HG03520 (cell line): ENCODE data around the gene DNAAF6.
A peak's percentile ranks its signal among the peaks of the same experiment; 100 is the strongest.
"Not testable (repeated sequence)": the region's sequence is repeated elsewhere in the genome, so short reads cannot be mapped to it uniquely, and the experiment has no call there.

Source experiments
- ATAC-seq: cut with Tn5 transposase; IDR thresholded peaks from one replicate; pipeline ENCODE4 v1.9.1; 2021; ENCODE audit warnings: mild to moderate bottlenecking, moderate library complexity; ENCODE audit not compliant: unreplicated experiment

Gene DNAAF6

DNA sequence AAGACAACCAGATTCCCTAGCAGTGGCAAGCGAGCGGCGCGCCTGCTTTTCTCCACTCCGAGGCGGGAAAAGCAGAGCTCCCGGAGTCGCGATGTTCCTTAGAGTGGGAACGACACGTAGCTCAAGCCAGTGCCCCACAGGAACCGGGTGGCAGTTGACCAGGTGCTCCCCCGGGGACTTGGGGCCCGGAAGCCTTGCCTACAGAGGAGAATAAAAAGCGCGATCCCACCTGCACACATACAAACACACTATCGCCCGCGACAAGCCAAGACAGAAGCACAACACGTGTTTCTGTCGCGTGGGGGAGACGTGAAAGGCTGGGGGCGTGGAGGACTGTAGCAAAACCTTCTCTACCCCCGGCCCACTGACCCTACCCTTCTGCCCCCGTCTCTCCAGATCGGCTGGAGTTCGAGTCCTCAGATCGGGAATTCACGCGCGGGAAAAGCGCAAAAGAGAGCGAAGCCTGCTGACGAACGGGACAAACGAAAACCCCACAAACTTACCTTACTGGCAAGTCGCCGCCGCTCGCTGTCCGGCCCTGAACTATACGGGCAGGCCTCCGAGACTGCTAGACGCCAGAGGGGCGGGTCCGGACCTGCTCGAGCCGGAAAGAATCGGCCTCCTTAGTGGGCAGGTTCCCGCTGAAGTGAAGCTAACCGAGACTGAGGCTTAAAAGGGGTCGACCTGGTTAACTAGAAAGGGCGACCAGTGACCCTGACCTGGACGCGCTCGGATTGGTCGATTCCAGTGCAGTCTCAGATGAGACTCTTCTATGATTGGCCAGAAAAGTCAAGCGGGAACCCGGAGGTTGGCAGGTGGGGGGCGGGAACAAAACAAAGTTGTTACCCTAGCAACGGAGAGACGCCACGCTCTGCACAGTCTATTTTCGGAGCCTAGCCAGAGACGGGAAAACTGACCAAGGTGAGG is at the start of gene DNAAF6, which contains the start of gene NUP62CL:
DNAAF6 (plus strand) TSS at position 842 of the 927 bp plus-strand sequence. CDS start 6,265 bp downstream, outside the sequence.
NUP62CL (minus strand) TSS at position 664 of the 927 bp plus-strand sequence. CDS start 31,287 bp downstream, outside the sequence.
- ATAC-seq, result peak; percentile 91

DNA sequence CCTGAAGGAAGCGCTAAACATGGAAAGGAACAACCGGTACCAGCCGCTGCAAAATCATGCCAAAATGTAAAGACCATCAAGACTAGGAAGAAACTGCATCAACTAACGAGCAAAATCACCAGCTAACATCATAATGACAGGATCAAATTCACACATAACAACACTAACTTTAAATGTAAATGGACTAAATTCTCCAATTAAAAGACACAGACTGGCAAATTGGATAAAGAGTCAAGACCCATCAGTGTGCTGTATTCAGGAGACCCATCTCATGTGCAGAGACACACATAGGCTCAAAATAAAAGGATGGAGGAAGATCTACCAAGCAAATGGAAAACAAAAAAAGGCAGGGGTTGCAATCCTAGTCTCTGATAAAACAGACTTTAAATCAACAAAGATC is 48.8 kb upstream of the DNAAF6 start:
- not testable (repeated sequence) for ATAC-seq

DNA sequence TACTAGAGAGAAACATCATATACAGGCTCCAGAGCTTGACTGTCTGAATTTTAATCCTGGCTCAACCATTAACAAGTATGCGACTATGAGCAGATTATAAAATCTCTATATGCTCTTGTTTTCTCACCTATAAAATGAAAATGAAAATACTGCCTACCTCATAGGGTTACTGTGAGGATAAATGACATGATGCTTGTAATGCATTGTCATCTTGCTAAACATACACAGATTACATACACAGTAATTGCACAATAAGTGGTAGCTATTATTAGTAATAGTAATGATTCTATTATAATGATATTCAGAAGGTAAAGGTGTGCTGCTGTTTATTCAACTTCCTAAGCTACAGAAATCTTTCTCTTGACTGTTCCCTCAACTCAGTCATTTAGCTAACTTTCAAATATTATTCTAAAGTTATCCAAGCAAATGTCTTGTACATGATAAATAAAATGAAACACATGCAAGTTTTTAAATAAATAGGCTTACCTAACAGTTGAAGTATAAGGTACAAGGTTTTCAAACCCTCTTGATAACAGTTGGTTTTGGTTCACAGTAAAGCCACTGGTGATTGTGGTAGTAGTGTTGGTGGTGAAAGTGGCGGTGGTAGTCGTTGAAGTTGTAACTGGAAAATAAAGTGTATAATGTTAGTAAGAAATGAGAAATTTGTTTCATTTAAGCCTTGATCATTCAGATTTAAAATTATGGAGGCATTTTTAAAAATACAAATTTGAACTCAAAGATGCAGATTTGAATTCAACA is 39.1 kb upstream of the DNAAF6 start:
- no peak for ATAC-seq

DNA sequence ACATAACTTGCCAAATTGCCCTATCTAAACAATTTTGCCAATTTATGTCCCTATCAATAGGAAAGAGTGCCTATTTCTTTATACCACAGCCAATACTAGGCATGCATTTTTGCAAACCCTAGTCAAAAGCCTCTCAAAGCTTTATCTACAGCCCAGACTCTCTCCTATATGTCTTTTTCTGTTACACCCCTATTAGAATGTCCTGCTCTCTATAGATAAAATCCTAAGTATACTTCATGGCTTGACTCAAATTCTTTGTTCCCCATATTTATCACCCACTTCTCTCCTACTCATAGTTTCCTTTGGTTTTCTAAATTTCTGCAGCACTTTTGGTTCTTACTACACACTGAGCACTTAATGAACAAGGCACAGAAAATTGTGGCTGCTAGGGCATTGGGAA is 38.2 kb upstream of the DNAAF6 start:
- no peak for ATAC-seq

DNA sequence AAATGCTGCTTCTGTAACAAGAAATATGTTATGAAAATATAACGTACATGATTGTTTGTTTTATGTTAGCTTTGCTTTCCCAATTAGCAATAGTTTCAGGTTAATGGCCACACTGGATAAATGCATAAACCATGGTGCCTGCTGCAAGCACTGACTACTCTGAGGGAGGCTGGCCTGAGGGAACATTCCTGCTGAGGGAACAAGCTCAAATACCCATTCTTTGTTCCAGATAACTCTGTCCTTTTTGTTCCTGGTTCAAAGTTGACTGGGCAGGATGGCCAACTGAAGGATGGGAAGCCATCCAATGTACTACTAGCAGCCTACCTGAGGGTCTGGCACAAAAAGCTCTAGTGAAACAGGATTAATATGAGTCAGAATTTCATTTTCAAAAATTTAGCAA is 37.7 kb upstream of the DNAAF6 start:
- ATAC-seq, result no peak

DNA sequence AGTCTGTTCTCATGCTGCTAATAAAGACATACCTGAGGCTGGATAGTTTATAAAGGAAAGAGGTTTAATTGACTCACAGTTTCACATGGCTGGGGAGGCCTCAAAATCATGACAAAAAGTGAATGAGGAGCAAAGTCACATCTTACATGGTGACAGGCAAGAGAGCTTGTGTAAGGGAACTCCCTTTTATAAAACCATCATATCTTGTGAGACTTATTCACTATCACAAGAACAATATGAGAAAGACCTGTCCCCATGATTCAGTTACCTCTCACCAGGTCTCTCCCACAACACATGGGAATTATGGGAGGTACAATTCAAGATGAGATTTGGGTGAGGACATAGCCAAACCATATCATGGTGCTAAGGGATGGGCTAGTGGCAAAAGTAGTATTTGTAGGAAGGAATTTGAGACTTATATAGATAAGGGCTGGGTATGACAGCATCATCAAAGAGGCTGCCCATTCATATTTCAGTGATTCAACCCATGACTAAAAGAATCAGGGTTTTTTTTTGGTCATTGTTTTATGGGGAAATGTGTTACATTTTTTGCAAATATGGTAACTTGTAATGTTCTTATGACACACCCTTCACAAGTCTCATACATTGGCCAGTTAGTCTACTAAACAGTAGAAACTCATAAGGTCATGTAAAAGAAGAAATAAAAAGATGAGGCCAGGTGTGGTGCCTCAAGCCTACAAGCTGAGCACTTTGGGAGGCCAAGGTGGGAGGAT is 34.9 kb upstream of the DNAAF6 start:
- no peak for ATAC-seq

DNA sequence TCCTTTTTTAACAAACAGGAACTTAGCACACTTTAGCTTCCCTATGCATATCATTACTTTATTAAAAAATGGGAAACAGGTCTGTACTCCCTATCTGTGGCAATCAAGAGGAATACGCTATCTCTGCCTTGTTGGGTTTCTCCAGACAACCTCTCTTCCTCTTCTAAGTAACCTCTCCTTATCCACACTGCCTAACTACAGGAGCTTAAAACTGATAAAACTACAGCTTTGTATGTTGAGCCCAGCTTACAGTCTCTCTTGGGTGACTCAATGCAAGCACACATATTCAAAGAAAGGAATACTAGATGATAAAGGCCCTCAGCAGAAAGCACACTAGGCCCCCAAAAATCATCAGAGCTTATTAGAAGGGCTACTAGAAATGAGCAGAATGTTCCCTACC is 9.1 kb upstream of the DNAAF6 start:
- no peak for ATAC-seq

DNA sequence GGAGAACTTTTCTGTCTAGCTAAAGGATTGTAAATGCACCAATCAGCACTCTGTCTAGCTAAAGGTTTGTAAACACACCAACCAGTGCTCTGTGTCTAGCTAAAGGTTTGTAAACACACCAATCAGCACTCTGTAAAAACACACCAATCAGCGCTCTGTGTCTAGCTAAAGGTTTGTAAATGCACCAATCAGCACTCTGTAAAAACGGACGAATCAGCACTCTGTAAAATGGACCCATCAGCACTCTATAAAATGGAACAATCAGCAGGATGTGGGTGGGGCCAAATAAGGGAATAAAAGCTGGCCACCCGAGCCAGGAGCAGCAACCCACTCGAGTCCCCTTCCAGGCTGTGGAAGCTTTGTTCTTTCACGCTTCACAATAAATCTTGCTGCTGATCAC is 8.3 kb upstream of the DNAAF6 start:
- not testable (repeated sequence) for ATAC-seq

DNA sequence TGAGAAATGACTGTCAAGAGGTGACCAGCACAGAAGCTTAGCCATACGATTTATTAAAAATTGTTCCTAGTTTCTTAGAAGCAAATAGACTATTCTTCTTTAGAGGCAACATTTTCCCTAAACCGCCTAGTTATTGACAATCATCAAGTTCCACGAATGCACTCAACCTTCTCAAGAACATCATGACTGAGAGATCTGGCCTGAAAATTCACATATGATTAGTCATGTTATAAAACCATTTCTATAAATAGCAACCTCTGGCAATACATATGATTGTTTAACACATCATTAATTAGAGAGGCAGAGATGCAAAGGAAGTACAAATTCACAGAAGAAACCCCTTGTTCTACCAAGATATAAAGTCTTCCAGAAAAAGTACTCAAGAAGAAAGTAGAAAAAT is 6.9 kb upstream of the DNAAF6 start:
- no peak for ATAC-seq

DNA sequence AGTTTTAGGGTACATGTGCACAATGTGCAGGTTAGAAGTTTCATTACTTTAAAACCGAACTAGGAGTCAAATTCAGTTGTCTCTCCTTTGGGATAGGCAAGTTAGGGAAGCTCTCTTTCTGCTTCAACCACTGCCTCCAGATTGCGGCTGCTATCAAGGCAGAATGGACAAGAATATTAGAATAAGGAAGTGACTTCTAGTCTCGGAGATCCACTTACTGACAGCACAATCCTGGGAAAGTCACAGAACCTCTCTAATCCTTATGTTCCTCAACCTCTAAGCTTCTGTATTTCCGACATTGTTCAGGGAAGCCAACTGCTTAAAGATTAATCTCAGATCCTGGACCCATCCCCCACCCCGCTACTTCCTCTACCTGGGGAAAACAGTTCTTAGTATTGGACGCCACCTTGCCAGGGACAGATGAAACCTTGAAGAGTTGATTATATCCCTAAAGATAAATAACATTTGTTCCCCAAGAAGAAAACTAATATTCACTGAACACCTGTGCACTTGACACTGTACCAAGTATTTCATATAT is 2.3 kb upstream of the DNAAF6 start:
- ATAC-seq, result no peak

DNA sequence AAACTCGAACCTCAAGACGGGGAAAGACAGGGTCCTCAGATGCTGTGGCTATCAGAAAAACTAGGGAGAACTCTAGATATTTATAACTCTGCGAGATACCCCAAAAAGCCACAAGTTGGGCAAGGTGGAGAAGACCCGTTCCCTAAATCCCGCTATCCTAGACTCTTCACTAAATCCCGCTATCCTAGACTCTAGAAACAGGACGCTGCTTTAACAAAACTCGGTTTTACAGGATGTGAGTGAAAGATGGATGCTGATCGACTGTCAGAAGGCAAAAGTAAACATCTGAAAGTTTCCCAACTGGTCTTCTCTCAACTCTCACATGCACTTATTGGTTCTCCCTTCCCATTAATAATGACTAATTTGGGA is 270 bp downstream of the DNAAF6 start:
- ATAC-seq, result no peak

DNA sequence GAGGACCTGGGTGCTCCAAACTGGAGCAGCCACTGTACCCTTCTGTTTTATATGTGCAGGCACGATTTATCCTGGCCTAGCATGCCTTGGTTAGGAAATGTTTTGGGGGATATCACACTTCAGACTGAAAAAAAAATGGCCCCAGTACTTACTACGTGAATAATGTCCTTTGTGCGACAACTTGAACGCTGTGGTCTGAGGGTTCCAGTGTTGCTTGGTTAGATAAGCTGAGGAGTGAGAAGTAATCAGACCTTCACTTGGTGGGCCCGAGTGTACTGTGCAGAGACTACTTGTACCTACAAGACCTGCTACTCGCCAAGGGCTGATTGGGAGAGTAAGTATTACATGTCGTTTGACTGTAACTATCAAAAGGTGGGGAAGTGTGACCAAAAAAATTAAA is 678 bp downstream of the DNAAF6 start:
- no peak for ATAC-seq

DNA sequence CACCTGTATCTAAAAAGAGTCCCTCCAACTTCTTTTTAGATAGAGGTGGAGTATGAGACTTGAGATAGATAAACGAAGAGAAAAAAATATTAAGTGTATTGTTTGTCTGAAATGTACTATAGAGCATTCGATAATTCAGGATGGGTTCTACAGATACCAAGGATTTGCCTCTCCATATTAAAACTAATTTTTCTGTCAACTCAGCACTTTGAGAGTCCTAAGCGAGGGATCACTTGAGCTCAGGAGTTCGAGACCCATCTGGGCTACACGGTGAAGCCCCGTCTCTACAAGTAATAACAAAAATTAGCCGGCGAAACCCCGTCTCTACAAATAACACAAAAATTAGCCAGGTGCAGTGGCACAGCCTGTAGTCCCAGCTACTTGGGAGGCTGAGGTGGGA is 1.5 kb downstream of the DNAAF6 start:
- no peak for ATAC-seq

DNA sequence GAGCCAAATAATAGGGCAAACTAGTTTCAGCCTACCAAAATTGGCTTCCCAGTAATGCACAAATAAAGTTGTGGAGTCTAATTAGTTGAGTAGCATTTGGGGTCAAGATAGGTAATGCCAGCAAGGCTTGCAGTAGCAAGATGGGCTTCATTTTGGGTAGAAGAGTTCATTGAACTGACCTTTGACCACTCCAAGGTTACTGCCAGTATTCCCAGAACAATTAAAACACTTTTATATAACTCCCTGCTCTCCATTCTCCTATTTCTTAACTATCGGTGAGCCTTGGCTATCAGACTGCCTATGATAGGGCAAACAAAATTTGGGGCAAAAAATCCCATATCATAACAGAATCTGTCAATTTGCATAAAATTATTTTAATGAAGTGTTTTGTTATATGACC is 7.1 kb downstream of the DNAAF6 start:
- no peak for ATAC-seq

DNA sequence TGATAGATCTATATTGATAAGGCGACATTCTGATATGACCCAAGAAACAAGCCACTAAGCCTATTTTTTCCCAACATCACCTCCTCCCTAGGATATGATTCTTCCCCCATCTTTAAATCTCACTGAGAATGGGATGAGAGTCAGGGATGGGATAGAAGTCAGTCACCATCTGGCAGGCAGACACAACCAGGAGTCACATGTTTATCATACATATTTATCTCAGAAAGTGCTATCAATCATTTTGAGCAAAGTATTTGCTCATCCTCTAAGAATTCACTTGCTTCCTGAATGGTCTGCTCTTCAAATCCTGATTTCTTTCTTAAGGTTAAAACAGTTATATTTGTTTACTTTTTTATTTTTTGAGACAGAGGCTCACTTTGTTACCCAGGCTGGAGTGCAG is 20.3 kb downstream of the DNAAF6 start:
- no peak for ATAC-seq

DNA sequence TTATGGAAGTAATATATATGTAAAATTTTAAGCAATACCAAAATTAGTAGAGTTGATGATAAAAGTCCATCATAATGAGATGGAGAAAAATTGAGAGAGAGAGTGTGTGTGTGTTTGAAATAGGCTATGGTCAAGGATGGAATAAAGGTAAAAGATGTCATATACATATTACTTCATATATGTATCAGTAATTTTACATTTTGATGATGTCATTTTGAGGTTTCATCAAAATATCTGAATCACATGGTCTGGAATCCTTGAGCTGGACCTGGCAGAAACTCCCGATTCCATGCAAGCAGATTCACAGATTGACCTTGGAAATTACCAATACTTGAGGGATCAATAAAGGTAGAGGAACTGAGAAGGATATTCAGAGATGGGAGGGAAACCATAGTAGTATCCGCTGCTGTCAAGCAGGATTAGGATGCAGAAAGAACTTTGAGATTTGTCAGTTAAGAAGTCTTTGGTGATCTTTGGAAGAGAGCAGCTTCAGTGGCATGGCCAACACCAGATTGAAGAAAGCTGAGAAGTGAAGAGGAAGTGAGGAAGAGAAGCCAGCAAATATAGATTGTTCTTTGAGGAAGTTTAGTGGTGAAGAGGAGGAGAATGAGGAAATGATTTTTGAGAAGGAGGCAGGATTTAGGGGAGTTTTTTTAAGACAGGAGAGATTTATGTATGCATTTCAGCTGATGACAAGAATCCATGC is 21.5 kb downstream of the DNAAF6 start:
- ATAC-seq, result no peak

DNA sequence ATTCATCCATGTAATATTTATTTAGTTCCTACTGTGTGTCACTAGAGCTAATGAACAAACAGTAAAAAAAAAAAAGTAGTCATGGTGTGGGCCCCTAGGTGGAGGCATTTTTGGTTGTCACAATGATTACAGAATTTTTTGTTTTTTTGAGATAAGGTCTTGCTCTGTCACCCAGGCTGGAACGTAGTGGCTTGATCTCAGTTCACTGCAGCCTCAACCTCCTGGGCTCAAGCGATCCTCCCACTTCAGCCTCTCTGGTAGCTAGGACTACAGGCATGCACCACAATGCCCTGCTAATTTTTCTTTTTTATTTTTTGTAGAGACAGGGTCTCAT is 22.0 kb downstream of the DNAAF6 start:
- no peak for ATAC-seq

DNA sequence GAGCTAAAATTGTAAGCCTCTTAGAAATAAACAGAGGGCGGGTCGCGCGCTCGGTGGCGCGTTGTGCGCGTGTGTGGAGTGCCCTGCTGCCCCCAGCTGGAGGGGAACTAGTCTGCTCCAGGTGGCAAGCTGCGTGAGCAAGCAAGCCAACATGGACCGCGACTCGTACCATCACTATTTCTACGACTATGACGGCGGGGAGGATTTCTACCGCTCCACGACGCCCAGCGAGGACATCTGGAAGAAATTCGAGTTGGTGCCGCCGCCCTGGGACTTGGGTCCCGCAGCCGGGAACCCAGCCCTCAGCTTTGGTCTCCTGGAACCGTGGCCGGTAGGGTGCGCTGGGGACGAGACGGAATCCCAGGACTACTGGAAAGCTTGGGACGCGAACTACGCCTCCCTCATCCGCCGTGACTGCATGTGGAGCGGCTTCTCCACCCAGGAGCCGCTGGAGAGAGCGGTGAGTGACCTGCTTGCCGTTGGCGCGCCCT is 66.1 kb downstream of the DNAAF6 start:
- no peak for ATAC-seq

DNA sequence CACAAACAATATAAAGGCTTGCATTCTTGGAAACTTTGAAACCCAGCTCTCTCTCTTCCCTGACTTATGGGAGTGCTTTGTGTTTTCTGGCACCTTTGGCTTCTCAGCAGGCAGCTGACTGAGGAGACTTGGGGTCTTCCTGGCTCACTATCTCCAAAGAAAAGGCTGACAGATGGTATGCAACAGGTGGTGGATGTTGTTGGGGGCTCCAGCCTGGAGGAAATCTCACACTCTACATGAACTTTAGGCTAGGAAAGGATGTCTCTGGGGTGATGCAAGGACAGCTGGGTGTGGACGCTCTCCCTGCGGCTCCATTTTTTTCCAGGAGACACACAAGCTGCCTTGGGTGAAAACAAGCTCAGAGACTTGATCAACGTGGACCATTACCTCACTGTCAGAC is 67.4 kb downstream of the DNAAF6 start:
- ATAC-seq, result no peak

DNA sequence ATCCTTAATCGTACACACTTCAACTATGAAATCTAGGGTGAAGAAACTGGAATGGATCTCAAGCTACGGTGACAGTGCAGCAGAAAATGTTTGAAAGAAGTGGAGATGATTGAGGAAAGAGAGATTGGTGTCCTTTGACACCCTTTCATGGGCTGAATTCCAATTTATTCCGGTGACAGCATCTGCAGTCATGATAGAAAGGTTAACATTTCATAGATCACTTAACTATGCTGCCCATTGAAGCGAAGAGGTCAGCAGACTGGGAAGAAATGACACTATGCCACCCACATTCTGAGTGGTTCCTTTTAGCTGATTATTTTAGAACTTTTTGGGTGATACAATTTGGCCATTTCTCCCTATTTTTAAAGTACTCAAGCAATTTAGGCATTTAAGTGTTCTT is 82.3 kb downstream of the DNAAF6 start:
- no peak for ATAC-seq
